Measurements from ENCODE around the gene CLCN5. TPM values are rescaled to one million over a fixed set of nuclear protein-coding genes. Genes with fewer than 3 reads are reported as not detected.

Gene CLCN5
- total and polyA plus RNA-seq, 8 donors = 1.5 to 5.3 (median 2.5) TPM

GRCh38 chrX:49992853-49993252 is 70.5 kb downstream of the CLCN5 start:
- H3K36me3 ChIP-seq = no peaks in the 10 kb centered on the region
- WGBS, 2 donors = 60 to 87% methylated on average over 1 of the region's 1 CpG
- no peak for TF ChIP-seq CTCF (IDR thresholded peaks at IDR 0.05)
- no peaks in the 10 kb centered on the region for H3K27me3 ChIP-seq
- no peak for ATAC-seq
- H3K4me1 ChIP-seq = no peaks in the 10 kb centered on the region
- no peak for DNase-seq
- no peaks in the 10 kb centered on the region for H3K9me3 ChIP-seq
- no peak for FAIRE-seq
- H3K27ac ChIP-seq = no peak overlapping the region
- intact Hi-C loops (cut with DNase I) = no loop called here
- no peak overlapping the region for H3K4me3 ChIP-seq

- Histone ChIP-seq H3K9me3 (no peaks in the 10 kb centered on the region), H3K4me3 (no peak overlapping the region), H3K36me3 (no peaks in the 10 kb centered on the region), H3K4me1 (no peaks in the 10 kb centered on the region), H3K27me3 (no peaks in the 10 kb centered on the region), H3K27ac (no peak overlapping the region)
- intact Hi-C loops (cut with DNase I) = no loop called here
- 74 to 88% methylated on average over 1 of the region's 1 CpG for WGBS, 2 donors
- no peak for ATAC-seq
- TF ChIP-seq CTCF (IDR thresholded peaks at IDR 0.05) = no peak
- FAIRE-seq = no peak
- no peak for DNase-seq
Measured at GRCh38 chrX:49993661-49994060, 71.3 kb downstream of the CLCN5 start.

- Histone ChIP-seq H3K27me3 (no peaks in the 10 kb centered on the region), H3K4me3 (no peak overlapping the region), H3K4me1 (no peaks in the 10 kb centered on the region), H3K27ac (no peak overlapping the region), H3K36me3 (no peaks in the 10 kb centered on the region), H3K9me3 (no peaks in the 10 kb centered on the region)
- DNase-seq (no peak), FAIRE-seq (no peak), ATAC-seq (no peak)
- no peak for TF ChIP-seq CTCF (IDR thresholded peaks at IDR 0.05)
- WGBS, 2 donors = 72 to 89% methylated on average over 10 of the region's 10 CpGs
- intact Hi-C loops (cut with DNase I) = no loop called here
Measured at GRCh38 chrX:49995107-49995731, 72.8 kb downstream of the CLCN5 start.

GRCh38 chrX:49995795-49996455 is 73.5 kb downstream of the CLCN5 start:
- FAIRE-seq (no peak), DNase-seq (no peak), ATAC-seq (no peak)
- no peaks in the 10 kb centered on the region for H3K27me3 ChIP-seq
- TF ChIP-seq CTCF (IDR thresholded peaks at IDR 0.05) = no peak
- no peaks in the 10 kb centered on the region for H3K36me3 ChIP-seq
- no peaks in the 10 kb centered on the region for H3K4me1 ChIP-seq
- intact Hi-C loops (cut with DNase I) = no loop called here
- no peak overlapping the region for H3K4me3 ChIP-seq
- no peaks in the 10 kb centered on the region for H3K9me3 ChIP-seq
- WGBS, 2 donors = 65 to 66% methylated on average over 2 of the region's 2 CpGs
- H3K27ac ChIP-seq = no peak overlapping the region

GRCh38 chrX:49996474-49996873 is 74.1 kb downstream of the CLCN5 start:
- FAIRE-seq (no peak), ATAC-seq (no peak), DNase-seq (no peak)
- TF ChIP-seq CTCF (IDR thresholded peaks at IDR 0.05) = no peak
- H3K27ac ChIP-seq = no peak overlapping the region
- no peak overlapping the region for H3K4me3 ChIP-seq
- no peaks in the 10 kb centered on the region for H3K27me3 ChIP-seq
- no peaks in the 10 kb centered on the region for H3K36me3 ChIP-seq
- no peaks in the 10 kb centered on the region for H3K9me3 ChIP-seq
- 96 to 100% methylated on average over 2 of the region's 2 CpGs for WGBS, 2 donors
- intact Hi-C loops (cut with DNase I) = no loop called here
- no peaks in the 10 kb centered on the region for H3K4me1 ChIP-seq
